IMR-90 (cell line): Measurements from ENCODE around the gene LMTK2. TPM values are rescaled to one million over a fixed set of nuclear protein-coding genes. Genes with fewer than 3 reads are reported as not detected.

Experiments
- ATAC-seq: fragments of 200-7000 bp; cut with Tn5 transposase; 2 replicates; pipeline ENCODE4 v1.9.1; 2020; ENCODE audit warnings: low read depth, mild to moderate bottlenecking, moderate library complexity
- BruUV-seq: library from RNA; stranded (reverse); fragments of 400-500 nt; replicated peaks from 2 replicates; lab custom pipeline; 2021; lab: Mats Ljungman, UMichigan
- CTCF ChIA-PET: fragments of 300-600 bp; formaldehyde crosslinking; extraction: SDS; loops from one replicate; lab custom pipeline; 2021; ENCODE audit warnings: antibody characterized with exemption; lab: Yijun Ruan, JAX
- POLR2A ChIA-PET: fragments of 300-600 bp; sonication (Branson Sonifier 250); formaldehyde crosslinking; loops from one replicate; lab custom pipeline; 2022; ENCODE audit warnings: antibody characterized with exemption; ENCODE audit not compliant: unreplicated experiment; lab: Charles Lee
- DNase-seq: peaks from one replicate; pipeline ENCODE4 v3.0.0; 2013
- H2AFZ ChIP-seq: replicated peaks from 2 replicates; pipeline ENCODE3; 2013; ENCODE audit warnings: low read length, mild to moderate bottlenecking; ENCODE audit not compliant: poor library complexity
- H2AK5ac ChIP-seq: 2 replicates; pipeline ENCODE4 v1.6.1; 2013; ENCODE audit warnings: low read depth, low read length, inconsistent platforms
- H2AK9ac ChIP-seq: replicated peaks from 2 replicates; pipeline ENCODE3; 2013; ENCODE audit warnings: mild to moderate bottlenecking, low read depth, low read length, moderate library complexity; ENCODE audit not compliant: poor library complexity
- H2BK120ac ChIP-seq: 2 replicates; pipeline ENCODE4 v1.6.1; 2013; ENCODE audit warnings: low read depth, low read length, inconsistent platforms
- H2BK15ac ChIP-seq: 3 replicates; pipeline ENCODE4 v1.6.1; 2013; ENCODE audit warnings: low read depth, low read length, inconsistent platforms
- H2BK20ac ChIP-seq: 2 replicates; pipeline ENCODE4 v1.6.1; 2013; ENCODE audit warnings: low read depth, mild to moderate bottlenecking, inconsistent platforms, low read length, moderate library complexity
- H2BK5ac ChIP-seq: 2 replicates; pipeline ENCODE4 v1.6.1; 2013; ENCODE audit warnings: mild to moderate bottlenecking, low read depth, low read length, inconsistent platforms; ENCODE audit not compliant: poor library complexity, severe bottlenecking
- H3K14ac ChIP-seq: replicated peaks from 2 replicates; pipeline ENCODE4 v1.6.1; 2013; ENCODE audit warnings: low read depth, low read length, inconsistent platforms
- H3K18ac ChIP-seq: 2 replicates; pipeline ENCODE4 v1.6.1; 2013; ENCODE audit warnings: low read depth, low read length, control low read depth
- H3K23ac ChIP-seq: 2 replicates; pipeline ENCODE4 v1.6.1; 2013; ENCODE audit warnings: low read depth, low read length, inconsistent platforms
- H3K27ac ChIP-seq: 2 replicates; pipeline ENCODE4 v1.5.1; 2013; ENCODE audit warnings: mild to moderate bottlenecking, control low read depth, low read length; ENCODE audit not compliant: insufficient read depth
- H3K27me3 ChIP-seq: 2 replicates; pipeline ENCODE4 v1.6.1; 2013; ENCODE audit warnings: low read length; ENCODE audit not compliant: control insufficient read depth, insufficient read depth
- H3K36me3 ChIP-seq: 2 replicates; pipeline ENCODE4 v1.6.1; 2013; ENCODE audit warnings: low read length, mixed read lengths; ENCODE audit not compliant: control insufficient read depth, insufficient read depth
- H3K4ac ChIP-seq: 2 replicates; pipeline ENCODE4 v1.6.1; 2013; ENCODE audit warnings: low read depth, low read length, inconsistent platforms
- H3K4me1 ChIP-seq: 2 replicates; pipeline ENCODE4 v1.6.1; 2013; ENCODE audit warnings: low read length, mixed read lengths; ENCODE audit not compliant: control insufficient read depth, insufficient read depth
- H3K4me2 ChIP-seq: 2 replicates; pipeline ENCODE4 v1.6.1; 2013; ENCODE audit warnings: low read depth, mild to moderate bottlenecking, control low read depth, low read length, moderate library complexity
- H3K4me3 ChIP-seq: 2 replicates; pipeline ENCODE4 v1.5.1; 2013; ENCODE audit warnings: low read depth, mild to moderate bottlenecking, control low read depth, low read length, moderate library complexity; ENCODE audit not compliant: insufficient read depth
- H3K56ac ChIP-seq: 2 replicates; pipeline ENCODE4 v1.6.1; 2013; ENCODE audit warnings: low read length, inconsistent platforms; ENCODE audit not compliant: insufficient read depth; ENCODE audit errors: extremely low read depth
- H3K79me1 ChIP-seq, 2 experiments: 2 replicates each; pipeline ENCODE4 v1.6.1; 2013; ENCODE audit warnings: low read length in 2 of 2, inconsistent platforms in 1 of 2, low read depth in 1 of 2
- H3K9ac ChIP-seq: 2 replicates; pipeline ENCODE4 v1.6.1; 2013; ENCODE audit warnings: low read depth, low read length, control low read depth
- H3K9me1 ChIP-seq: 2 replicates; pipeline ENCODE4 v1.6.1; 2013; ENCODE audit warnings: low read length, inconsistent platforms; ENCODE audit not compliant: insufficient read depth
- H3K9me3 ChIP-seq: 2 replicates; pipeline ENCODE4 v1.6.1; 2013; ENCODE audit warnings: low read length; ENCODE audit not compliant: control insufficient read depth, insufficient read depth
- H4K20me1 ChIP-seq: 2 replicates; pipeline ENCODE4 v1.6.1; 2013; ENCODE audit warnings: low read length, inconsistent platforms; ENCODE audit not compliant: insufficient read depth
- H4K5ac ChIP-seq: 2 replicates; pipeline ENCODE4 v1.6.1; 2013; ENCODE audit warnings: mild to moderate bottlenecking, low read depth, low read length, control low read depth
- H4K8ac ChIP-seq, 2 experiments: 2 replicates each; pipeline ENCODE4 v1.6.1; 2013; ENCODE audit warnings: low read depth in 2 of 2, low read length in 2 of 2, control low read depth in 1 of 2, inconsistent platforms in 1 of 2
- H4K91ac ChIP-seq: 2 replicates; pipeline ENCODE4 v1.6.1; 2013; ENCODE audit warnings: low read depth, low read length, inconsistent platforms; ENCODE audit not compliant: insufficient read depth
- CEBPB ChIP-seq: IDR thresholded peaks from 2 replicates; pipeline ENCODE4 v1.6.1; 2012; ENCODE audit warnings: low read depth, low read length, improper control_type of control experiment
- CHD1 ChIP-seq: IDR thresholded peaks from 2 replicates; pipeline ENCODE4 v1.6.1; 2012; ENCODE audit warnings: low read depth, low read length, improper control_type of control experiment
- MAZ ChIP-seq: IDR thresholded peaks from 2 replicates; pipeline ENCODE4 v1.6.1; 2012; ENCODE audit warnings: low read depth, mild to moderate bottlenecking, low read length, improper control_type of control experiment, moderate library complexity, borderline replicate concordance
- WGBS, 2 experiments: methylation state at CpG; one replicate each; pipeline versions ENCODE4 v1.1.5 to v1.1.7; 2013; ENCODE audit warnings: missing lambda C conversion rate in 2 of 2; ENCODE audit not compliant: insufficient read length in 1 of 2; ENCODE audit errors: extremely low coverage in 2 of 2; 5-methylcytosine and 5-hydroxymethylcytosine counted together
- dilution Hi-C: fragments of 300-500 bp; cut with HindIII; formaldehyde crosslinking; loops from one replicate; pipeline ENCODE4 v1.14.3; 2018; ENCODE audit warnings: low sequenced_read_pairs; ENCODE audit not compliant: unreplicated experiment
- in situ Hi-C: fragments of 300-500 bp; cut with MboI; formaldehyde crosslinking; loops from 3 replicates; pipeline ENCODE4 v1.14.3; 2019; ENCODE audit warnings: low sequenced_read_pairs, inconsistent platforms, mixed read lengths
- intact Hi-C: fragments of 100-400 bp; cut with micrococcal nuclease; formaldehyde crosslinking; loops from 2 replicates; pipeline ENCODE4 v1.10.0; 2022
- polyA plus RNA-seq, 3 experiments: library from polyadenylated mRNA; depleted of rRNA; stranded (reverse); fragments of >200 nt; gene quantifications; 2 replicates each; pipeline ENCODE4 v1.2.3, GENCODE V29; 2012; ENCODE audit warnings: low replicate concordance in 1 of 3
- total RNA-seq: library from RNA; depleted of rRNA; stranded (reverse); fragments of >200 nt; gene quantifications from 2 replicates; pipeline ENCODE4 v1.2.3, GENCODE V29; 2012

The LMTK2 gene
- total and polyA plus RNA-seq, 2 of the 4 experiments (the other 2 are of a cell fraction) = 4.4 to 5.0 TPM

- Histone ChIP-seq H3K27ac (no peak overlapping the region), H3K4me1 (no peaks in the 10 kb centered on the region), H3K9me1 (no peaks in the 10 kb centered on the region; the same call in 1 of the 2 replicates), H3K23ac (no peak overlapping the region), H2BK5ac (no peak overlapping the region), H2AK9ac (no peak overlapping the region), H3K14ac (no peak overlapping the region), H2AK5ac (no peak overlapping the region), H3K4me3 (no peak overlapping the region), H2AFZ (no peak overlapping the region), H3K18ac (no peak overlapping the region), H3K9ac (no peak overlapping the region), H4K8ac (no peak overlapping the region), H3K9me3 (no peaks in the 10 kb centered on the region), H3K79me1 (peaks cover 10 to 32% of the 10 kb centered on the region in 2 experiments), H3K4me2 (no peak overlapping the region), H3K4ac (no peak overlapping the region), H4K5ac (no peak overlapping the region), H3K36me3 (no peaks in the 10 kb centered on the region), H2BK15ac (no peak overlapping the region), H4K20me1 (peaks cover 11% of the 10 kb centered on the region), H2BK20ac (no peak overlapping the region), H2BK120ac (no peak overlapping the region), H3K56ac (no peak overlapping the region), H4K91ac (no peak overlapping the region), H3K27me3 (no peaks in the 10 kb centered on the region)
- ChIA-PET CTCF (interaction anchor here (0.8 kb wide), 1 partner anchor 19 kb away, joined by 3 read pairs; no protein-coding TSS in a partner anchor), POLR2A (no interaction called here)
- dilution Hi-C loops (no loop called here), intact Hi-C loops (no loop called here), in situ Hi-C loops (no loop called here)
- WGBS, 2 experiments = 93% methylated on average over 5 of the region's 13 CpGs; no CpG with 5 or more reads in 1 of the 2 experiments
- TF ChIP-seq MAZ = no peak
- TF ChIP-seq CHD1 = no peak
- no peak for TF ChIP-seq CEBPB
- no peak for ATAC-seq
- BruUV-seq = no TSS peak
- peak; percentile 59 for DNase-seq
Measured at GRCh38 chr7:98126311-98127142, 19.9 kb downstream of the LMTK2 start.
